H54 (cell line): ENCODE measurements around the gene SHROOM2.
A peak's percentile ranks its signal among the peaks of the same experiment; 100 is the strongest.

Experiments used
- DNase-seq: peaks from one replicate; pipeline ENCODE4 v3.0.0; 2011; ENCODE audit warnings: low spot score, mixed read lengths; ENCODE audit not compliant: insufficient read length
- FAIRE-seq: peaks from 3 replicates; lab custom pipeline; 2011; peaks lifted over from hg19 to GRCh38; lab: Jason Lieb, UNC
- POLR2A ChIP-seq: IDR thresholded peaks from 2 replicates; pipeline ENCODE4 v1.6.1; 2011; ENCODE audit warnings: low read depth, mild to moderate bottlenecking, low read length

The SHROOM2 gene

GRCh38 chrX:9977635-9978034 is 191.4 kb downstream of the SHROOM2 start:
- TF ChIP-seq POLR2A, result no peak
- FAIRE-seq (no peak), DNase-seq (no peak)

GRCh38 chrX:9980401-9980800 is 194.2 kb downstream of the SHROOM2 start:
- DNase-seq (no peak), FAIRE-seq (no peak)
- TF ChIP-seq POLR2A, result no peak

GRCh38 chrX:9980927-9981326 is 194.7 kb downstream of the SHROOM2 start:
- DNase-seq, result no peak
- no peak for FAIRE-seq
- TF ChIP-seq POLR2A, result no peak

GRCh38 chrX:9983441-9983840 is 197.2 kb downstream of the SHROOM2 start:
- FAIRE-seq (no peak), DNase-seq (no peak)
- no peak for TF ChIP-seq POLR2A

GRCh38 chrX:9983846-9984245 is 197.6 kb downstream of the SHROOM2 start:
- FAIRE-seq, result no peak
- DNase-seq, result no peak
- TF ChIP-seq POLR2A, result no peak

- FAIRE-seq (no peak), DNase-seq (no peak)
- no peak for TF ChIP-seq POLR2A
These were observed 202.5 kb downstream of the SHROOM2 start for GRCh38 chrX:9988762-9989161.

GRCh38 chrX:9992061-9992460 is 205.8 kb downstream of the SHROOM2 start:
- FAIRE-seq (no peak), DNase-seq (no peak)
- TF ChIP-seq POLR2A, result no peak

- DNase-seq (no peak), FAIRE-seq (no peak)
- TF ChIP-seq POLR2A, result no peak
These were observed 206.5 kb downstream of the SHROOM2 start for GRCh38 chrX:9992724-9993123.

GRCh38 chrX:9995855-9996339 is 209.7 kb downstream of the SHROOM2 start:
- DNase-seq, result peak; percentile 22
- FAIRE-seq, result no peak
- no peak for TF ChIP-seq POLR2A

GRCh38 chrX:9997041-9997440 is 210.8 kb downstream of the SHROOM2 start:
- DNase-seq, result no peak
- no peak for FAIRE-seq
- no peak for TF ChIP-seq POLR2A

GRCh38 chrX:9997524-9997923 is 211.3 kb downstream of the SHROOM2 start:
- FAIRE-seq (no peak), DNase-seq (no peak)
- TF ChIP-seq POLR2A, result no peak
